WTC11 (cell line): Measurements from ENCODE around the gene FOXL1.

Source experiments
- ETV6 ChIP-seq: sonication (generic); formaldehyde crosslinking; IDR thresholded peaks from 2 replicates; pipeline ENCODE4 v1.8.1; 2022; ENCODE audit warnings: mild to moderate bottlenecking, missing genetic modification reagents
- NFYB ChIP-seq: sonication (generic); formaldehyde crosslinking; conservative IDR thresholded peaks from 2 replicates; pipeline ENCODE4 v1.8.0; 2022; ENCODE audit warnings: low read depth, missing genetic modification reagents
- SOX15 ChIP-seq: fragments of 250-450 bp; sonication (Bioruptor Pico); IDR thresholded peaks from 2 replicates; pipeline ENCODE4 v1.9.0; 2021; ENCODE audit warnings: mild to moderate bottlenecking
- ZBTB43 ChIP-seq: sonication (generic); formaldehyde crosslinking; IDR thresholded peaks from 2 replicates; pipeline ENCODE4 v1.8.1; 2023; ENCODE audit warnings: mild to moderate bottlenecking, missing genetic modification reagents

- TF ChIP-seq ETV6 (CRISPR knock-in tag) (no peak), ZBTB43 (CRISPR knock-in tag) (no peak), NFYB (CRISPR knock-in tag) (no peak), SOX15 (no peak)
These were observed 20.8 kb upstream of the FOXL1 start for GRCh38 chr16:86557587-86557986.
